Keratinocyte (primary cell): ENCODE measurements around the gene UNC13B. TPM values are rescaled to one million over a fixed set of nuclear protein-coding genes. Genes with fewer than 3 reads are reported as not detected.

ENCODE experiments used
- DNase-seq: peaks from one replicate; pipeline ENCODE4 v3.0.0-alpha.2; 2011; ENCODE audit warnings: low read depth, missing footprints, low spot score
- FAIRE-seq: peaks from 2 replicates; lab custom pipeline; 2011; peaks lifted over from hg19 to GRCh38; lab: Jason Lieb, UNC
- H2AFZ ChIP-seq: 2 replicates; pipeline ENCODE4 v1.6.0; 2012; ENCODE audit warnings: low read length, control low read depth, inconsistent platforms; ENCODE audit not compliant: control insufficient read depth
- H3K27ac ChIP-seq: 2 replicates; pipeline ENCODE4 v1.5.1; 2011; ENCODE audit warnings: low read length; ENCODE audit not compliant: control insufficient read depth, insufficient read depth
- H3K27me3 ChIP-seq: 3 replicates; pipeline ENCODE4 v1.6.0; 2011; ENCODE audit warnings: low read length; ENCODE audit not compliant: control insufficient read depth, insufficient read depth; ENCODE audit errors: extremely low read depth
- H3K36me3 ChIP-seq, 2 experiments: 2 replicates in 1 of 2; 3 replicates in 1 of 2; pipeline ENCODE4 v1.5.1; 2011; ENCODE audit warnings: low read length in 2 of 2, mild to moderate bottlenecking in 1 of 2; ENCODE audit not compliant: control insufficient read depth in 2 of 2, insufficient read depth in 2 of 2; ENCODE audit errors: extremely low read depth in 1 of 2
- H3K4me1 ChIP-seq: 3 replicates; pipeline ENCODE4 v1.5.1; 2011; ENCODE audit warnings: low read length; ENCODE audit not compliant: control insufficient read depth, insufficient read depth; ENCODE audit errors: extremely low read depth
- H3K4me2 ChIP-seq: 3 replicates; pipeline ENCODE4 v1.6.0; 2011; ENCODE audit warnings: low read depth, low read length; ENCODE audit not compliant: control insufficient read depth, insufficient read depth; ENCODE audit errors: extremely low read depth
- H3K4me3 ChIP-seq, 3 experiments: fragments of 200-600 bp in 1 of 3; sonication (generic) in 1 of 3; 2 replicates in 2 of 3; 3 replicates in 1 of 3; pipeline ENCODE4 v1.5.1; 2011 to 2016; ENCODE audit warnings: low read length in 3 of 3, mild to moderate bottlenecking in 3 of 3, control low read depth in 2 of 3, inconsistent platforms in 1 of 3, low read depth in 1 of 3, mixed read lengths in 1 of 3, mixed run types in 1 of 3, moderate library complexity in 1 of 3; ENCODE audit not compliant: control insufficient read depth in 2 of 3, insufficient read depth in 2 of 3; ENCODE audit errors: extremely low read depth in 1 of 3
- H3K79me2 ChIP-seq: 2 replicates; pipeline ENCODE4 v1.6.0; 2012; ENCODE audit warnings: low read length; ENCODE audit not compliant: control insufficient read depth, insufficient read depth
- H3K9ac ChIP-seq: 3 replicates; pipeline ENCODE4 v1.6.0; 2011; ENCODE audit warnings: low read length; ENCODE audit not compliant: control insufficient read depth, insufficient read depth; ENCODE audit errors: extremely low read depth
- H3K9me1 ChIP-seq: 3 replicates; pipeline ENCODE4 v1.6.0; 2011; ENCODE audit warnings: low read length; ENCODE audit not compliant: control insufficient read depth, insufficient read depth; ENCODE audit errors: extremely low read depth
- H3K9me3 ChIP-seq: 2 replicates; pipeline ENCODE4 v1.5.1; 2012; ENCODE audit warnings: low read depth, low read length; ENCODE audit not compliant: control insufficient read depth
- H4K20me1 ChIP-seq: 3 replicates; pipeline ENCODE4 v1.6.0; 2011; ENCODE audit warnings: low read length; ENCODE audit not compliant: control insufficient read depth, insufficient read depth; ENCODE audit errors: extremely low read depth
- CTCF ChIP-seq, 3 experiments: IDR thresholded peaks in 1 of 3; conservative IDR thresholded peaks in 1 of 3; optimal IDR thresholded peaks in 1 of 3; 2 replicates in 2 of 3; 3 replicates in 1 of 3; pipeline versions ENCODE3 to v1.5.1; 2011; ENCODE audit warnings: low read length in 3 of 3, mild to moderate bottlenecking in 3 of 3, moderate library complexity in 2 of 3, control low read depth in 1 of 3, inconsistent platforms in 1 of 3; ENCODE audit not compliant: insufficient read depth in 2 of 3; ENCODE audit errors: extremely low read depth in 1 of 3
- EZH2 ChIP-seq: IDR thresholded peaks from one replicate; pipeline ENCODE4 v1.6.1; 2012; ENCODE audit warnings: inconsistent platforms, mild to moderate bottlenecking, low read length, moderate library complexity
- dilution Hi-C: fragments of 300-500 bp; cut with MboI; formaldehyde crosslinking; loops from one replicate; pipeline ENCODE4 v1.7.0; 2020; ENCODE audit warnings: low sequenced_read_pairs; ENCODE audit not compliant: extremely low pct_ligation_motif_present
- polyA plus RNA-seq, 5 experiments: library from polyadenylated mRNA; depleted of rRNA in 3 of 5; stranded (reverse) in 3 of 5; stranded (forward) in 1 of 5; unstranded in 1 of 5; fragments of >200 nt; gene quantifications; 1 replicate in 1 of 5; 2 replicates in 3 of 5; 3 replicates in 1 of 5; pipeline versions ENCODE4 v1.2.1 to v1.2.3, GENCODE V29; 2011 to 2012; ENCODE audit warnings: missing spikeins in 2 of 5, low read depth in 1 of 5, low replicate concordance in 1 of 5

The UNC13B gene
- polyA plus RNA-seq, 1 donor (not counting 4 experiments of a cell fraction or from before 2014, with no cell fraction given): 9.3 TPM

- H3K9me1 ChIP-seq: no peaks in the 10 kb centered on the region
- dilution Hi-C loops: no loop called here
- no peak overlapping the region for H3K4me3 ChIP-seq
- H3K4me2 ChIP-seq: no peak overlapping the region
- H4K20me1 ChIP-seq: no peaks in the 10 kb centered on the region
- peaks cover 0 to 16% of the 10 kb centered on the region in 2 experiments for H3K36me3 ChIP-seq
- no peaks in the 10 kb centered on the region for H3K27me3 ChIP-seq
- FAIRE-seq (no peak), DNase-seq (no peak)
- H3K27ac ChIP-seq: no peak overlapping the region
- H2AFZ ChIP-seq: no peak overlapping the region
- no peaks in the 10 kb centered on the region for H3K9me3 ChIP-seq
- H3K9ac ChIP-seq: no peak overlapping the region
- no peaks in the 10 kb centered on the region for H3K79me2 ChIP-seq
- no peaks in the 10 kb centered on the region for H3K4me1 ChIP-seq
- TF ChIP-seq EZH2 (no peak), CTCF (optimal IDR thresholded peaks at IDR 0.05 in 1 of 3, IDR thresholded peaks at IDR 0.05 in 1 of 3, conservative IDR thresholded peaks at IDR 0.05 in 1 of 3; ENCODE audit: extremely low read depth in 1 of 3, insufficient read depth in 2 of 3, low read length in 3 of 3) (no peak)
These were observed 236.1 kb downstream of the UNC13B start for GRCh38 chr9:35397923-35398322.

GRCh38 chr9:35398651-35399335, 237.0 kb downstream of the UNC13B start:
- FAIRE-seq (no peak), DNase-seq (no peak)
- no peak overlapping the region for H3K9ac ChIP-seq
- H3K9me3 ChIP-seq: no peaks in the 10 kb centered on the region
- peaks cover 0 to 16% of the 10 kb centered on the region in 2 experiments for H3K36me3 ChIP-seq
- TF ChIP-seq EZH2 (no peak), CTCF (optimal IDR thresholded peaks at IDR 0.05 in 1 of 3, IDR thresholded peaks at IDR 0.05 in 1 of 3, conservative IDR thresholded peaks at IDR 0.05 in 1 of 3; ENCODE audit: extremely low read depth in 1 of 3, insufficient read depth in 2 of 3, low read length in 3 of 3) (no peak)
- H3K4me2 ChIP-seq: no peak overlapping the region
- no peaks in the 10 kb centered on the region for H4K20me1 ChIP-seq
- no peak overlapping the region for H2AFZ ChIP-seq
- H3K27ac ChIP-seq: no peak overlapping the region
- dilution Hi-C loops: no loop called here
- no peaks in the 10 kb centered on the region for H3K9me1 ChIP-seq
- H3K4me1 ChIP-seq: no peaks in the 10 kb centered on the region
- no peaks in the 10 kb centered on the region for H3K27me3 ChIP-seq
- no peak overlapping the region for H3K4me3 ChIP-seq
- H3K79me2 ChIP-seq: no peaks in the 10 kb centered on the region
